NCI-H524 (cell line): ENCODE data around the gene ADARB1.
"Not testable (repeated sequence)": the region's sequence is repeated elsewhere in the genome, so short reads cannot be mapped to it uniquely, and the experiment has no call there.

ENCODE experiments used
- DNase-seq, 2 experiments: peaks; one replicate each; lab custom pipeline; 2025; lab: John Stamatoyannopoulos, UW

The ADARB1 gene

GRCh38 chr21:45134279-45135076, 60.1 kb downstream of the ADARB1 start:
- no peak for DNase-seq

- no peak for DNase-seq
Measured at GRCh38 chr21:45135122-45135521, 60.7 kb downstream of the ADARB1 start.

DNA sequence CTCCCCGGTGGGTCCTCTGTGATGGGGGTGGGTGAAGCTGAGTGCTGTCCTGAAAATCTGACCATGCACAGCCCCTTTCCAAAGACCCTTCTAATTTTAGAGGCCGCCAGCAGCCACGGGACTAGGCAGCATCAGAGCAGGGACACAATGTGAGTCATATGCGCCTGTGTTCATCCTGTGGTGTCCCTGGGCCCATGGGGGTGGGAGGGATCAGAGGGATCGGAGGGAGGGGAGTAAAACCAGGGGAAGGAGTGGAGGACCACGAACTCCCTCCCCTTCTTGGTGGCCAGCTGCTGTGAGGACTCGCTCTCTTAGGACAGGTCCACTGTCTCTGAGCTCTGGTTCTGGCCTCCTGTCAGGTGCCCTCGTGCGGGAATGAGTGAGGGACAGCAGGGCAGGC, 61.5 kb downstream of the ADARB1 start:
- DNase-seq: no peak

DNA sequence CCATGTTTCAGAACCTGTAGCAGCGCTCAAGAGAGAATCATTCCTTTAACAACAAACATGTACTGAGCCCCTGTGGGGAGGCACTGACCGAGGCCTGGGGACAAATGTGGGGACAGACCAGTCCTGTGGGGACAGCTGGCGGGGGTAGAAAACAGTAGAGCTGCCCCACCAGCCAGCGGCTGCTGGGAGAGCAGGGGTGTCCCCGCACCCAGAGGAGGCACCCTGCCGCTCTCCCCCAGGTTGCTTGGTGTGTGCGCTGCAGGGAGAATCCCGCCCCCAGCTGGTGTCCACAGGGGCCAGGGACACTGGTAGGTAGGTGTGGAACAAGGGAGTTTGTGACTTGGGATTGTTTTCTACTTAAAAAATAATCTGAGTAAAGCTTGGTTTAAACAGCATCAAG, 62.1 kb downstream of the ADARB1 start:
- DNase-seq: no peak

GRCh38 chr21:45136927-45137611, 62.7 kb downstream of the ADARB1 start:
- peak; percentile 82 to 83 for DNase-seq

GRCh38 chr21:45137612-45137937, 63.2 kb downstream of the ADARB1 start:
- no peak for DNase-seq

GRCh38 chr21:45138199-45139002, 64.0 kb downstream of the ADARB1 start:
- peak; percentile 43 to 71 for DNase-seq

GRCh38 chr21:45139003-45139360, 64.6 kb downstream of the ADARB1 start:
- not testable (repeated sequence) for DNase-seq

GRCh38 chr21:45139473-45139872, 65.1 kb downstream of the ADARB1 start:
- DNase-seq: no peak

GRCh38 chr21:45140346-45140940, 66.1 kb downstream of the ADARB1 start:
- peak; percentile 88 to 93 for DNase-seq

GRCh38 chr21:45140944-45141343, 66.6 kb downstream of the ADARB1 start:
- DNase-seq: not testable (repeated sequence)

DNA sequence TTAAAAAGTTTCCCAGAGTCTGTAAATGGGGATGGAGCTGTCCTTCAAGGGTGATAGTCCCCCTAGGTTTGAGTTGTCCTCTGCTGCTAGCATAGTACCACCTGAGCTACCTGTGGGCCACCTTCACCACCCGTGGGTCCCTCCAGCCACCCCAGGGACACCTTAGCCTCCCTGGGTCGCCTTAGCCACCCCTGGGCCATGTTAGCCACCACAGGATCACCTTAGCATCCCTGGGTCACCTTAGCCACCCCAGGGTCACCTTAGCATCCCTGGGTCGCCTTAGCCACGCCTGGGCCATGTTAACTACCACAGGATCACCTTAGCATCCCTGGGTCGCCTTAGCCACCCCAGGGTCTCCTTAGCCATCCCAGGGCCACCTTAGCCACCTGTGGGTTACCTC, 67.1 kb downstream of the ADARB1 start:
- DNase-seq: no peak

- DNase-seq: peak in 1 of 2 experiments; percentile 44
Measured at GRCh38 chr21:45142469-45143308, 68.3 kb downstream of the ADARB1 start.

DNA sequence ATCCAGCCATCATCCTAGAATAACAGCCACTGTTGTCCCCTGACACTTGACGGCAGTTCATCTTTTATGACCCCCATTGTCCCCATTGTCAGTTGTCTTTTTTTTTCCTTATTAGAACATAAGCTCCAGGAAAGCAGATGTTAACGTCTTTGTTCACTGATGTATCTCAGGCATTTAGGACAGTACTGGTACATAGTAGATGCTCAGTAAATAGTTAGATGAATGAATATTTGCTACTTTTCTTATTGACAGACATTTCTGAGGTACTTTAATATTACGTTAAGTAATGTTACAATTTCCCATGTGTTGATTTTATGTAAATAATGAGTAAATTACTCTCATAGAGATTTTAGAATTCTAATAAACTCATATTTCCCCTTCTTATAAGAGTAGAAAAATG, 69.5 kb downstream of the ADARB1 start:
- no peak for DNase-seq

DNA sequence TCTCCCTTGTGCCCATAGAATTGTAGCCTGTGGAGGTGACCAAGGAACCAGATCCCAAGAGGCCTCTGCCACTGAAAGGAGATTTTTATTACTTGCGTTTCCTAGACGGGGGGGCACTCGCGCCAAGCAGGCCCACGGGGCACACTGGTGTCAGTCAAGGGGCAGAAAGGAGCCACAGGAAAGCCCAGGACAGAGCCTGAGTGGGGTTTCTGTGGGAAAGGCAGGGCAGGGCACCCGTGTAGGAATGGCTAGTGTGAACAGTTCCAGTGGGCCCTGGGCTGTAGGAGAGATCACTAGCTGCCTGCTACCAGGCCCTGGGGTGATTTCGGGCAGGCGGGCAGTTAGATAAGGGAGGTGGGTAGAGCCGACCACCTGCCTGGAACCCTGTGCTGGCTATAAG, 70.8 kb downstream of the ADARB1 start:
- no peak for DNase-seq

DNA sequence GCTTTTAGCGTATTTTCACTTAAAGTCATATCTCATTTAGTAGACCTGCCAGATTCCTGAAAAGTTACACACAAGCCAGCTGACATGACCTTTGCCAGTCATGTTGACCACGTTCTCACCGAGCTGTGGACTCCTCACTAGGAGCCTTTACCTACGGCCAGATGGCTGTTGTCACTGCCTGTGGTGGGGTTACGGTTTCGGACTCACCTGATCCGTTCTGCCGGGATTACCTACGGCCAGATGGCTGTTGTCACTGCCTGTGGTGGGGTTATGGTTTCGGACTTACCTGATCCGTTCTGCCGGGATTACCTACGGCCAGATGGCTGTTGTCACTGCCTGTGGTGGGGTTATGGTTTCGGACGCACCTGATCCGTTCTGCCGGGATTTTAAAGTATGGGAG, 71.5 kb downstream of the ADARB1 start:
- DNase-seq: not testable (repeated sequence)

DNA sequence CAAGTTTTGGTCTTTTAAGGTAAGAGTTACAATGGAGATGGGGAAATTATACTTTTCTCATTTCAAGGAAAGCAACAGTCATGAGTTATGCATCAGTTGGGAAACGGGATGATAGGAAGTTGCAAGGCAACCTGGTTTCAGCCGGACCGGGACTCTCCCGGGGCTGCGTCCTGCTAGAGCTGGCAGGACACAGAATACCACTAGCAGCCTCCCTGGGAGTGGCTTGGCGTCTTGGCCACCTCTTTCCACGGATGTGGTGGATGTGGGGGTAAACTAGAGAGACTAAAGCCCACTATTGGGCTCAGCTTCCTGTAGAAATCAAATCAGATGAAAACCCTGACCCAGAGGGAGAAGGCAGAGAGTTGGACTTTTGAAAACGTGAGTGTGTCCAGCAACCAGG, 71.9 kb downstream of the ADARB1 start:
- no peak for DNase-seq

- no peak for DNase-seq
Measured at GRCh38 chr21:45146801-45147200, 72.4 kb downstream of the ADARB1 start.

DNA sequence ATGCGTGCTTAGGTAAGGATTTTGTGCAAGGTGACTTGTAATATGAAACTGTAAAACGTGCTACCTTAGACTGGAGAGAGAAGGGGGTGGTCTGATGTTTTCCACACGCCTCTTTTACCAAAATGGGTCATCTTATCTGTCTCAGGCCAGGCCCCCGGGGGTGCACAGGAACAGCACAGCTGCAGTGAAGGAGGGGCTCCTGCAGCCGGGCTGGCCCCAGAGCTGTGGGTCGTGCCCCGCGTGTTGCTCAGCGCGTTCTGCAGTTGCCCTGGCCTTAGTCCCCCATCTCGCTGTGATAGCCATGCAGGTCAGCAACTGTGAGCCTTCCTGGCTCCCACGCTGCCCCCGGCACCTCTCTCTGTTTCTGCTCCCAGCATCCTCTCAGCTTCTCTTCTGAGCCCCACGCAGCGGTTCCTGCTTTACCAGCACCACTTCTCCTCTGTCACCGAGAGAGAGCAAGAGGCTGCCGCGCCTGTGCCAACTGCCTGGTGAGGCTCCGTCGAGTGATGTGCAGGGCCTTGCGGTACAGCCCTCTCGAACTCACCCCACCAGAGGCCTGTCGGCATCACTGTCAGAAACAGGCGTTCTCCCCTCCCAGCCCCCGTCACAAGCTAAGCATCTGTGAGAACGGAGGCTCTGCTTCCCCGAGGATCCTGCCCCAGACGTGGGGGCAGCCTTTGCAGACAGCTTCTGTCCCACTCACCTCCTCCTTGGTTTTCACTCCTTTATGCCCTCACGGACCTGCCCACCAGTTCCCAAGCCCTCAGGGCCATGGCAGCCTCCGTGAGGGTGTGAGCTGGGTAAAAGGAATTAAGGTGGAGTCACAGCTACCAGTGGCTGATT, 73.3 kb downstream of the ADARB1 start:
- peak in 1 of 2 experiments; percentile 46 for DNase-seq

GRCh38 chr21:45148316-45148990, 74.1 kb downstream of the ADARB1 start:
- DNase-seq: no peak
